GM19455 (cell line): ENCODE data around the gene NDUFA7.
"Not testable (repeated sequence)": the region's sequence is repeated elsewhere in the genome, so short reads cannot be mapped to it uniquely, and the experiment has no call there.

Experiments used
- ATAC-seq: cut with Tn5 transposase; IDR thresholded peaks from one replicate; pipeline ENCODE4 v1.9.1; 2021; ENCODE audit not compliant: unreplicated experiment

The NDUFA7 gene

GRCh38 chr19:8321067-8321985 is at the start of gene NDUFA7, which contains the start of gene RPS28:
Gene NDUFA7, minus strand, starts transcription at chr19:8321375. Its CDS starts 17 bp downstream, at chr19:8321358.
Gene RPS28, plus strand, starts transcription at chr19:8321496. Its CDS starts 35 bp downstream, at chr19:8321531.
- ATAC-seq: peak; percentile 77

- ATAC-seq: no peak
These were observed 49.2 kb upstream of the NDUFA7 start for GRCh38 chr19:8370176-8371010.

- no peak for ATAC-seq
These were observed 46.3 kb upstream of the NDUFA7 start for GRCh38 chr19:8367327-8368001.

GRCh38 chr19:8366961-8367326 is 45.8 kb upstream of the NDUFA7 start:
- ATAC-seq: no peak

GRCh38 chr19:8366121-8366581 is 45.0 kb upstream of the NDUFA7 start:
- ATAC-seq: no peak

- no peak for ATAC-seq
These were observed 42.9 kb upstream of the NDUFA7 start, which contains the start of gene ANGPTL4 for GRCh38 chr19:8363803-8364771. Gene ANGPTL4, plus strand, starts transcription at chr19:8364155. Its CDS starts 167 bp downstream, at chr19:8364322.

- ATAC-seq: no peak
These were observed 41.0 kb upstream of the NDUFA7 start for GRCh38 chr19:8361921-8362793.

GRCh38 chr19:8360196-8360595 is 39.0 kb upstream of the NDUFA7 start:
- no peak for ATAC-seq

- no peak for ATAC-seq
These were observed 37.8 kb upstream of the NDUFA7 start for GRCh38 chr19:8358948-8359347.

- ATAC-seq: no peak
These were observed 35.9 kb upstream of the NDUFA7 start for GRCh38 chr19:8357007-8357521.

- ATAC-seq: no peak
These were observed 34.6 kb upstream of the NDUFA7 start for GRCh38 chr19:8355631-8356402.

GRCh38 chr19:8352845-8353244 is 31.7 kb upstream of the NDUFA7 start:
- ATAC-seq: not testable (repeated sequence)

GRCh38 chr19:8352134-8352827 is 31.1 kb upstream of the NDUFA7 start:
- no peak for ATAC-seq

- not testable (repeated sequence) for ATAC-seq
These were observed 28.6 kb upstream of the NDUFA7 start for GRCh38 chr19:8349629-8350372.

- ATAC-seq: no peak
These were observed 22.3 kb upstream of the NDUFA7 start for GRCh38 chr19:8343483-8343844.

GRCh38 chr19:8342684-8343482 is 21.7 kb upstream of the NDUFA7 start, which contains the start of gene KANK3:
Gene KANK3, minus strand, starts transcription at chr19:8343262. Its CDS starts 5,434 bp downstream, at chr19:8337828.
- peak; percentile 91 for ATAC-seq
